GM21825 (cell line): ENCODE measurements around the gene GUSB.
"Not testable (repeated sequence)": the region's sequence is repeated elsewhere in the genome, so short reads cannot be mapped to it uniquely, and the experiment has no call there.

Source experiments
- ATAC-seq: cut with Tn5 transposase; IDR thresholded peaks from one replicate; pipeline ENCODE4 v1.9.1; 2021; ENCODE audit warnings: mild to moderate bottlenecking, moderate library complexity; ENCODE audit not compliant: unreplicated experiment

GUSB gene

GRCh38 chr7:65981965-65982792, at the start of gene GUSB:
Gene GUSB, minus strand, starts transcription at chr7:65982213. Its CDS starts 30 bp downstream, at chr7:65982183.
- ATAC-seq: peak; percentile 81

- ATAC-seq: not testable (repeated sequence)
Observed at GRCh38 chr7:66028342-66028741, 46.3 kb upstream of the GUSB start.

DNA sequence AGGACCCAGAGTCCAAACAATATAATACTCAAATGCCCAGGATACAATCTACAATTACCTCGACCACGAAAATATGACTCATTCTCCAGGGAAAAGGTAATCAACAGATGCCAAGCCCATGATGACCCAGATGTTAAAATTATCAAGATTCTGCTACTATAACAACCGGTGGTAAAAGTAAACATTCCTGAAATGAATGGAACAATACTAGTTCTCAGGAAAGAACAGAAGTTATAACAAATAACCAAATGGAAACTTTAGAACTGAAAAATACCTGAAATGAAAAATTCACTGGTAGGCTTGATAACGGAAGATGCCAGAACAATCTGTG, 34.1 kb upstream of the GUSB start:
- no peak for ATAC-seq

DNA sequence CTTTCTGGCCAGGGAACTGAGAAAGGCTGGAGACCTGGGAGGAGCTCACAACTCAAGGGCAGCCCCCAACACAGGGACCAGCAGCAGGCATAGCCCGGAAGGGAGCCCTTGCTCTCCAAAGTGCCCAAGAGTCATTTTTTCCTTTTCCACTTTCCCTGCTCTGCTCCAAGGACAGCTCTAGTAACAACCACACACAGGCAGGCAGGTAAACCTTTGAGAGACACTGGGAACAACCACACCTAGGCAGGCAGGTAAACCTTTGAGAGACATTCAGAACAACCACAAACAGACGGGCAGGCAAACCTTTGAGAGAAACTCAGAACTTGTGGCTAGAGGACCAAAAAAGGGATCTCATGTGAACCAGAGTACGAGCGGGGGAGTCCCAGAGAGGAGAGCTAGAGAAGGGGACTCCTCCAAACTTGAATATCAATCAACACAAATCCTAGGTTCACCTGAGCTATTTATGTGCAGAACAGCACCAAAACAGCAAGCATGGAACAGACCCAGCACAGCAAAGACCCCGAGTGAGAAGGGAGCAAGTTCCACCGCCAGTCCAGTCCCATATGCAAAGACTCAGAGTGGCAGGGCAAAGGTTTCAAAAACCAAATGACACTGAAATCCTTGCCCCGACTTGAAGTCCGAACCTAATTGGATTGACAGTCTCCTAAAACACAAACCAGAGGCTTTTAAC, 33.6 kb upstream of the GUSB start:
- no peak for ATAC-seq

GRCh38 chr7:66013938-66014337, 31.9 kb upstream of the GUSB start:
- no peak for ATAC-seq

DNA sequence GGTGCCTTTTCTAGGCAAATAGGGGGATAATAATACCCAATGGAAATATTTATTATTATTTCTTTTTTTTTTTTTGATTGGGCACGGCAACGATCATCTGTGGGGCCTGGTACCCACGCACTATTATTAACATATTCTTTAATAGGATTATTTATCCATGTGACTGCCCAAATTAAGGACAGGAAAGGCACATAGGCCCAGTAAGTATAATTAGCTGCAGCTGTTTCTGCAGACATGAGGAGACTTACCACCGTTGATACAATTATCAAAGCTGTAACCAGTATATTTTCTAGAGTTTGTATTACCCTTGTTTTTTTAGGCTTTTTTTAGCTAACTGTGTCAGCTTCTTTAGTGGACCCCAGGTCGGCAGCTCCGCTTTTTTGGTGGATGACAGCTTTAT, 25.2 kb upstream of the GUSB start:
- no peak for ATAC-seq

DNA sequence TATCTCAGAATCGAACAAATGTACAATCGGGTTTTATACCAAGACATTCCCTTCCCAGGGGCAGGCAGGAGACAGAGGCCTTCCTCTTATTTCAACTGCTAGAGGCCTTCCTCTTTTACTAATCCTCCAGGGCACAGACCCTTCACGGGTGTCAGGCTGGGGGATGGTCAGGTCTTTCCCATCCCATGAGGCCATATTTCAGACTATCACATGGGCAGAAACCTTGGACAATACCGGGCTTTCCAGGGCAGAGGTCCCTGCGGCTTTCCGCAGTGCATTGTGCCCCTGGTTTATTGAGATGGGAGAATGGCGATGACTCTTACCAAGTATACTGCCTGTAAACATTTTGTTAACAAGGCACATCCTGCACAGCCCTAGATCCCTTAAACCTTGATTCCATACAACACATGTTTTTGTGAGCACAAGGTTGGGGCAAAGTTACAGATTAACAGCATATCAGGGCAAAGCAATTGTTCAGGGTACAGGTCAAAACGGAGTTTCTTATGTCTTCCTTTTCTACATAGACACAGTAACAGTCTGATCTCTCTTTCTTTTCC, 23.2 kb upstream of the GUSB start:
- ATAC-seq: not testable (repeated sequence)

DNA sequence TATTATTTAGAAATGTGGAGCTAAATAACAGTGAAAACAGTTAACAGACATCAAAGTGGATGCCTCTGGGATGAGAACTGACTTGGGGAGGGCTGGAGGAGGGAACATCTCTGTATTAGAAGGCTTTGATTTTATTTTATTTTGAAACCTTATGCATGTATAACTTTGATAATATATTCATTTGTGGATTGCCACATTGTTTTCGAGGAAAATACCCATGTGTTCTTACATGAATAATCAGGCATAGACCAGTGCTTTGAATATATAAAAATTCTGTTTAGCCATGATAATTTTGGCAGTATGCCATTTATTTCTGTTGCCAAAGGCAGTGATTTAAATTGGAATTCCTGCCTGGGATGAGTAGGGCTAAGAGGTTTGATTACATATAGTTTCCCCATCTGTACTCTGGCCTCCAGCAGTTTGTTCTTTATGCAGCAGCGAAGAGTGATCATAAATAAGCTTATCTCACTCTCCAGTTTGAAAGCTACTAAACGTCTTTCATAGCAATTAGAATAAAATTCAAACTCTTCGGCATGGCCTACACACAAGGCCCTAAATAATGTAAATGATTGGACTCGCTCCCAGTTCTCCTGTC, 18.9 kb upstream of the GUSB start:
- not testable (repeated sequence) for ATAC-seq

DNA sequence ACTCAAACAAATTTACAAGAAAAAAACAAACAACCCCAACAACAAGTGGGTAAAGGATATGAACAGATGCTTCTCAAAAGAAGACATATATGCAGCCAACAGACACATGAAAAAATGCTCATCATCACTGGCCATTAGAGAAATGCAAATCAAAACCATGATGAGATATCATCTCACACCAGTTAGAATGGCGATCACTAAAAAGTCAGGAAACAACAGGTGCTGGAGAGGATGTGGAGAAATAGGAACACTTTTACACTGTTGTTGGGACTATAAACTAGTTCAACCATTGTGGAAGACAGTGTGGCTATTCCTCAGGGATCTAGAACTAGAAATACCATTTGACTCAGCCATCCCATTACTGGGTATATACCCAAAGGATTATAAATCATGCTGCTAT, 13.0 kb upstream of the GUSB start:
- ATAC-seq: not testable (repeated sequence)

GRCh38 chr7:65992526-65992925, 10.5 kb upstream of the GUSB start:
- ATAC-seq: no peak

- ATAC-seq: not testable (repeated sequence)
Observed at GRCh38 chr7:65991829-65992228, 9.8 kb upstream of the GUSB start.

GRCh38 chr7:65989694-65990080, 7.7 kb upstream of the GUSB start:
- no peak for ATAC-seq

GRCh38 chr7:65988503-65988902, 6.5 kb upstream of the GUSB start:
- ATAC-seq: not testable (repeated sequence)

- no peak for ATAC-seq
Observed at GRCh38 chr7:65988084-65988483, 6.1 kb upstream of the GUSB start.

DNA sequence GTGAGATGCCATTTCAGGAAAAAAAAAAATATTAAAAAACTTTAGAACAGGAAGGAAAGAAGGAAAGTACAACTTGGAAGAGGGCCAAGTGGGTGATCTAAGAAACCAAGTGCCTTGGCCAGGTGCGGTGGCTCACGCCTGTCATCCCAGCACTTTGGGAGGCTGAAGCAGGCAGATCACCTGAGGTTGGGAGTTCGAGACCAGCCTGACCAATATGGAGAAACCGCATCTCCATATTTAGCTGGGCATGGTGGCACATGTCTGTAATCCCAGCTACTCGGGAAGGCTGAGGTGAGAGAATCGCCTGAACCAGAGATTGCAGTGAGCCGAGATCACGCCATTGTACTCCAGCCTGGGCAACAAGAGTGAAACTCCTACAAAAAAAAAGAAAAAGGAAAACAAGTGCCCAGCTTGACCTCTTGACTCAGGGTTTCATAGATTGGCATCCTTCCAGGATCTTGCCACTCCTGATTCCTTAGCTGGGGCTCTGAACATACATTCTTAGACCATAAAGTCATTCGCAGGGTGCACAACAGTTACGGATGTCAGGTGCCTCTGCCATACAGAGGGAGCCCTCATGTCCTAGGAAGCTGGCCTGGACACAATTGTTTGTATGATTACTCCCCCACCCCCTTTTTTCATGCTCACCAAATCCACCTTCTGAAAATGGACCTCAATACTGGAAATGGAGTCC, 2.1 kb upstream of the GUSB start:
- ATAC-seq: no peak

DNA sequence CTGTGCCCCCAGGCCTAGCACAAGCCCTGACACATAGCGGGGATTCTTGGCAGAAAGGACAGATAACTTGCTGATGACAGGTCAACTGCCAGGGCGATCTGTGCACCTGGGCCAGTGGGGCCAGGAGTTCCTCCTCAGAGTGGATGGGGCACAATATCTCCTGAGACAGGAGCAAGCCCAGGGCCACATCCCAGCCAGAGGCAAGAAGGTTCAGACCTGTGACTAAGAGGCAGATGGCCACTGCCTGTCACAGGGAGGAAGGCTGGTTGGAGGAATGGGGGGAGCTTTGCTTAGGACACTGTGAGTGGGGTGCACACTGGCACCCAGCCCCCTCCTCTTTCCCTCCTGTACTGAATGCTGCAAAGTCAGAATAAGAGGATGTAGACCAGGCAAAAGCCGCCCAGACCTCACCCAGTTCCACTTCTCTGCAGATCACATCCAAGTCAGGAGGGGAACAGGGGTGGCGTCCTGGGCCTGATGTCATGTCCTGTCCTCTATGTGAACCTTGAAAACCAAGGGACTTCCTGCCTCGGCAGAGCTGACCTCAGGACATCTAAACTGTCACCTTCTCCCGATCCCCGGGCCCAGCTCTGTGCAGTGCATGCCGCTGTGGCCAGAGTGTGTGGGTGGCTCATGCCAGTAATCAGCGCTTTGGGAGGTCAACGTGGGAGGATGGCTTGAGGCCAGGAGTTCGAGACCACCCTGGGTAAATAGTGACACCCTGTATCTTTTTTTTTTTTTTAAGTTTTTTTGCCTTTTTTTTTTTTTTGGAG, 1.3 kb downstream of the GUSB start:
- ATAC-seq: peak; percentile 75

DNA sequence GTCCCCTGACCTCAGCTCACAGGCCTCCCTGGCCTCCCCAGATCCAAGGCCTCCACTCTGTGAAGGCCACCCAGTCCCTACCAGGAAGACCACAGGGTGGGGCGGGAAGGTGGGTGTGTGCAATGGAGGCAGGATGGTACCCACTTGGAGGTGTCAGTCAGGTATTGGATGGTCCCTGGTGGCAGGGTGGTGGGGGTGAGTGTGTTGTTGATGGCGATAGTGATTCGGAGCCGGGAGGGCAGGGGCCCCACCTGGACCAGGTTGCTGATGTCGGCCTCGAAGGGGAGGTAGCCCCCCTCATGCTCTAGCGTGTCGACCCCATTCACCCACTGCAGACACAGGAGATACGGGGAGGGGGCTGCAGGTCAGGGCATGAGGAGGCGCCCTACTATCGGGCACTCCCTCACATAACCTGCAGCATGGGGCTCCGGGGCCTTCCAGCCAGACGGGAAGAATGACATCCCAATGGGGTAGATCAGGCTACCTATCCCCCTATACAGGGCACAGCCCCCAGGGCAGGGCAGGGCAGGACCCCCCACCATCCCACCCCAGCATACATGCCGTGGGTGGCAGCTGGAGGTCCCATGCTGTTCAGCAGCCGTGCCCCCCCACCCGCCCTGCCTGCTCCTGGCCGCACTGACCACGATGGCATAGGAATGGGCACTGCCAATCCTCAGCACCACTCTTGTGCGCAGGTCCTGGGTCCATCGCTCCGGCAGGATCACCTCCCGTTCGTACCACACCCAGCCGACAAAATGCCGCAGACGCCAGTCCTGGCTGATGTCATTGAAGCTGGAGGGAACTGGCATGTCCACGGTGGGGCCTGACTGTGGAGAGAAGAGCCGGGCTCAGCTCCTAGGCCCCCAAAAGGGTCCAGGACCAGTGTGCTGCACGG, 2.2 kb downstream of the GUSB start:
- no peak for ATAC-seq

DNA sequence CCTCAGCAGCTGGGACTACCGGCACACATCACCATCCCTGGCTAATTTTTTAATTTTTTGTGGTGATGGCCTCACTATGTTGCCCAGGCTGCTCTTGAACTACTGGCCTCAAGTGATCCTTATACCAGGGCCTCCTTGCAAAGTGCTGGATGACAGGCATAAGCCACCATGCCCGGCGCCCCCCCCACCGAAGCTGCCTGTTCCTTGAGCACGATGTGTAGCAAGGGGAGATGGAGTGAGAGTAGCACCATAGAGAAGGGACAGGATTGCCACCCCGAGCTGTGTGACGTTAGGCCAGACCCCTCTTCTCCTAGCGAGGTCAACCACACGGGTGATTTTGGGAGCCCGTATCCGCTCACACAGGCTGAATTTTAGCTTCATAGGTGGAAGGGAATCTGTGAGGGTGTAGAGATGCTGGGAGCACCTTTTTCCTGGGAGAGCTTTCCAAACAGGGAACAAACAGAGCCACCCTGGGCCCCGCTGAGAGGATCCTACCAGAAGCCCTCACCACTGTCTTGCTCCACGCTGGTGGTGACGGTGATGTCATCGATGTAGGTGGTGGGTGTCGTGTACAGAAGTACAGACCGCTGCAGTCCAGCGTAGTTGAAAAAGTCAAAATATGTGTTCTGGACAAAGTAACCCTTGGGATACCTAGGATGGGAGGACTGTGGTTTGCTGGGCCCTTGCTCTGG, 3.0 kb downstream of the GUSB start:
- ATAC-seq: no peak
